IMR-90 (cell line): ENCODE results near the gene TMEM256. TPM values are rescaled to one million over a fixed set of nuclear protein-coding genes. Genes with fewer than 3 reads are reported as not detected.

Experiments used
- ATAC-seq: fragments of 200-7000 bp; cut with Tn5 transposase; 2 replicates; pipeline ENCODE4 v1.9.1; 2020; ENCODE audit warnings: low read depth, mild to moderate bottlenecking, moderate library complexity
- BruUV-seq: library from RNA; stranded (reverse); fragments of 400-500 nt; replicated peaks from 2 replicates; lab custom pipeline; 2021; lab: Mats Ljungman, UMichigan
- CTCF ChIA-PET: fragments of 300-600 bp; formaldehyde crosslinking; extraction: SDS; loops from one replicate; lab custom pipeline; 2021; ENCODE audit warnings: antibody characterized with exemption; lab: Yijun Ruan, JAX
- POLR2A ChIA-PET: fragments of 300-600 bp; sonication (Branson Sonifier 250); formaldehyde crosslinking; loops from one replicate; lab custom pipeline; 2022; ENCODE audit warnings: antibody characterized with exemption; ENCODE audit not compliant: unreplicated experiment; lab: Charles Lee
- DNase-seq: peaks from one replicate; pipeline ENCODE4 v3.0.0; 2013
- H2AFZ ChIP-seq: replicated peaks from 2 replicates; pipeline ENCODE3; 2013; ENCODE audit warnings: low read length, mild to moderate bottlenecking; ENCODE audit not compliant: poor library complexity
- H2AK5ac ChIP-seq: 2 replicates; pipeline ENCODE4 v1.6.1; 2013; ENCODE audit warnings: low read depth, low read length, inconsistent platforms
- H2AK9ac ChIP-seq: replicated peaks from 2 replicates; pipeline ENCODE3; 2013; ENCODE audit warnings: mild to moderate bottlenecking, low read depth, low read length, moderate library complexity; ENCODE audit not compliant: poor library complexity
- H2BK120ac ChIP-seq: 2 replicates; pipeline ENCODE4 v1.6.1; 2013; ENCODE audit warnings: low read depth, low read length, inconsistent platforms
- H2BK15ac ChIP-seq: 3 replicates; pipeline ENCODE4 v1.6.1; 2013; ENCODE audit warnings: low read depth, low read length, inconsistent platforms
- H2BK20ac ChIP-seq: 2 replicates; pipeline ENCODE4 v1.6.1; 2013; ENCODE audit warnings: low read depth, mild to moderate bottlenecking, inconsistent platforms, low read length, moderate library complexity
- H2BK5ac ChIP-seq: 2 replicates; pipeline ENCODE4 v1.6.1; 2013; ENCODE audit warnings: mild to moderate bottlenecking, low read depth, low read length, inconsistent platforms; ENCODE audit not compliant: poor library complexity, severe bottlenecking
- H3K14ac ChIP-seq: replicated peaks from 2 replicates; pipeline ENCODE4 v1.6.1; 2013; ENCODE audit warnings: low read depth, low read length, inconsistent platforms
- H3K18ac ChIP-seq: 2 replicates; pipeline ENCODE4 v1.6.1; 2013; ENCODE audit warnings: low read depth, low read length, control low read depth
- H3K23ac ChIP-seq: 2 replicates; pipeline ENCODE4 v1.6.1; 2013; ENCODE audit warnings: low read depth, low read length, inconsistent platforms
- H3K27ac ChIP-seq: 2 replicates; pipeline ENCODE4 v1.5.1; 2013; ENCODE audit warnings: mild to moderate bottlenecking, control low read depth, low read length; ENCODE audit not compliant: insufficient read depth
- H3K27me3 ChIP-seq: 2 replicates; pipeline ENCODE4 v1.6.1; 2013; ENCODE audit warnings: low read length; ENCODE audit not compliant: control insufficient read depth, insufficient read depth
- H3K36me3 ChIP-seq: 2 replicates; pipeline ENCODE4 v1.6.1; 2013; ENCODE audit warnings: low read length, mixed read lengths; ENCODE audit not compliant: control insufficient read depth, insufficient read depth
- H3K4ac ChIP-seq: 2 replicates; pipeline ENCODE4 v1.6.1; 2013; ENCODE audit warnings: low read depth, low read length, inconsistent platforms
- H3K4me1 ChIP-seq: 2 replicates; pipeline ENCODE4 v1.6.1; 2013; ENCODE audit warnings: low read length, mixed read lengths; ENCODE audit not compliant: control insufficient read depth, insufficient read depth
- H3K4me2 ChIP-seq: 2 replicates; pipeline ENCODE4 v1.6.1; 2013; ENCODE audit warnings: low read depth, mild to moderate bottlenecking, control low read depth, low read length, moderate library complexity
- H3K4me3 ChIP-seq: 2 replicates; pipeline ENCODE4 v1.5.1; 2013; ENCODE audit warnings: low read depth, mild to moderate bottlenecking, control low read depth, low read length, moderate library complexity; ENCODE audit not compliant: insufficient read depth
- H3K56ac ChIP-seq: 2 replicates; pipeline ENCODE4 v1.6.1; 2013; ENCODE audit warnings: low read length, inconsistent platforms; ENCODE audit not compliant: insufficient read depth; ENCODE audit errors: extremely low read depth
- H3K79me1 ChIP-seq, 2 experiments: 2 replicates each; pipeline ENCODE4 v1.6.1; 2013; ENCODE audit warnings: low read length in 2 of 2, inconsistent platforms in 1 of 2, low read depth in 1 of 2
- H3K9ac ChIP-seq: 2 replicates; pipeline ENCODE4 v1.6.1; 2013; ENCODE audit warnings: low read depth, low read length, control low read depth
- H3K9me1 ChIP-seq: 2 replicates; pipeline ENCODE4 v1.6.1; 2013; ENCODE audit warnings: low read length, inconsistent platforms; ENCODE audit not compliant: insufficient read depth
- H3K9me3 ChIP-seq: 2 replicates; pipeline ENCODE4 v1.6.1; 2013; ENCODE audit warnings: low read length; ENCODE audit not compliant: control insufficient read depth, insufficient read depth
- H4K20me1 ChIP-seq: 2 replicates; pipeline ENCODE4 v1.6.1; 2013; ENCODE audit warnings: low read length, inconsistent platforms; ENCODE audit not compliant: insufficient read depth
- H4K5ac ChIP-seq: 2 replicates; pipeline ENCODE4 v1.6.1; 2013; ENCODE audit warnings: mild to moderate bottlenecking, low read depth, low read length, control low read depth
- H4K8ac ChIP-seq, 2 experiments: 2 replicates each; pipeline ENCODE4 v1.6.1; 2013; ENCODE audit warnings: low read depth in 2 of 2, low read length in 2 of 2, control low read depth in 1 of 2, inconsistent platforms in 1 of 2
- H4K91ac ChIP-seq: 2 replicates; pipeline ENCODE4 v1.6.1; 2013; ENCODE audit warnings: low read depth, low read length, inconsistent platforms; ENCODE audit not compliant: insufficient read depth
- ELK1 ChIP-seq: fragments of 150-350 bp; IDR thresholded peaks from 2 replicates; pipeline ENCODE4 v1.6.1; 2016; ENCODE audit warnings: low read depth, mild to moderate bottlenecking, low read length, moderate library complexity, borderline replicate concordance
- MAZ ChIP-seq: IDR thresholded peaks from 2 replicates; pipeline ENCODE4 v1.6.1; 2012; ENCODE audit warnings: low read depth, mild to moderate bottlenecking, low read length, improper control_type of control experiment, moderate library complexity, borderline replicate concordance
- MXI1 ChIP-seq: IDR thresholded peaks from 2 replicates; pipeline ENCODE4 v1.6.1; 2012; ENCODE audit warnings: low read depth, mild to moderate bottlenecking, low read length, moderate library complexity, borderline replicate concordance
- RAD21 ChIP-seq: IDR thresholded peaks from 2 replicates; pipeline ENCODE4 v1.6.1; 2012; ENCODE audit warnings: low read length, improper control_type of control experiment
- WGBS, 2 experiments: methylation state at CpG; one replicate each; pipeline versions ENCODE4 v1.1.5 to v1.1.7; 2013; ENCODE audit warnings: missing lambda C conversion rate in 2 of 2; ENCODE audit not compliant: insufficient read length in 1 of 2; ENCODE audit errors: extremely low coverage in 2 of 2; 5-methylcytosine and 5-hydroxymethylcytosine counted together
- dilution Hi-C: fragments of 300-500 bp; cut with HindIII; formaldehyde crosslinking; loops from one replicate; pipeline ENCODE4 v1.14.3; 2018; ENCODE audit warnings: low sequenced_read_pairs; ENCODE audit not compliant: unreplicated experiment
- in situ Hi-C: fragments of 300-500 bp; cut with MboI; formaldehyde crosslinking; loops from 3 replicates; pipeline ENCODE4 v1.14.3; 2019; ENCODE audit warnings: low sequenced_read_pairs, inconsistent platforms, mixed read lengths
- intact Hi-C: fragments of 100-400 bp; cut with micrococcal nuclease; formaldehyde crosslinking; loops from 2 replicates; pipeline ENCODE4 v1.10.0; 2022
- polyA plus RNA-seq, 3 experiments: library from polyadenylated mRNA; depleted of rRNA; stranded (reverse); fragments of >200 nt; gene quantifications; 2 replicates each; pipeline ENCODE4 v1.2.3, GENCODE V29; 2012; ENCODE audit warnings: low replicate concordance in 1 of 3
- total RNA-seq: library from RNA; depleted of rRNA; stranded (reverse); fragments of >200 nt; gene quantifications from 2 replicates; pipeline ENCODE4 v1.2.3, GENCODE V29; 2012

The TMEM256 gene
- total and polyA plus RNA-seq, 2 of the 4 experiments (the other 2 are of a cell fraction), result 38.4 to 174 TPM

GRCh38 chr17:7393613-7394451, 10.1 kb downstream of the TMEM256 start:
- peak overlapping the region; percentile 63; the same call in 1 of the 2 replicates for H4K91ac ChIP-seq
- ATAC-seq, result peak; percentile 28
- dilution Hi-C loops, result no loop called here

More at GRCh38 chr17:7393613-7394451, 10.1 kb downstream of the TMEM256 start:
- Histone ChIP-seq H2AK9ac (peak overlapping the region; percentile 86), H4K20me1 (no peaks in the 10 kb centered on the region), H3K79me1 (peaks cover 14 to 32% of the 10 kb centered on the region in 2 experiments), H2AFZ (peak overlapping the region; percentile 80), H3K9me1 (peaks cover 7% of the 10 kb centered on the region; the same call in 1 of the 2 replicates), H3K27me3 (no peaks in the 10 kb centered on the region), H4K5ac (peak overlapping the region; percentile 5), H3K23ac (peak overlapping the region; percentile 39; the same call in 1 of the 2 replicates), H3K36me3 (peaks cover 35% of the 10 kb centered on the region), H2BK5ac (peak overlapping the region; percentile 52), H4K8ac (peak overlapping the region; percentile 50 to 89; a peak in 2 of 4 replicates), H3K4me1 (peaks cover 8% of the 10 kb centered on the region), H3K4ac (peak overlapping the region; percentile 77), H2BK20ac (no peak overlapping the region), H3K56ac (peak overlapping the region; percentile 48), H3K9ac (peak overlapping the region; percentile 87), H3K4me2 (peak overlapping the region; percentile 65), H2AK5ac (peak overlapping the region; percentile 57), H3K27ac (peak overlapping the region; percentile 77), H3K4me3 (peak overlapping the region; percentile 70), H2BK120ac (no peak overlapping the region), H3K18ac (no peak overlapping the region), H3K14ac (peak overlapping the region; percentile 44), H2BK15ac (no peak overlapping the region), H3K9me3 (no peaks in the 10 kb centered on the region)
- no peak for DNase-seq
- POLR2A ChIA-PET, result interaction anchor here (0.6 to 1.0 kb wide), 4 partner anchors 9 to 273 kb away, joined by 3 to 6 read pairs (median 4); partner anchors contain the start of gene TMEM256
- BruUV-seq, result no TSS peak
- intact Hi-C loops, result no loop called here
- TF ChIP-seq RAD21, result peak; percentile 16; the same call in 1 of the 2 replicates
- TF ChIP-seq MXI1, result peak; percentile 17; the same call in 1 of the 2 replicates
- no peak for TF ChIP-seq ELK1
- no peak for TF ChIP-seq MAZ
- CTCF ChIA-PET, result no interaction called here
- 3% methylated on average over 10 of the region's 48 CpGs; no CpG with 5 or more reads in 1 of the 2 experiments for WGBS, 2 experiments
- in situ Hi-C loops, result loop anchor here (5.0 kb wide), 1 partner anchor 37 kb away; the partner anchor contains the start of gene TMEM95
